ENCODE measurements around the gene PTGS2.
"Not testable (repeated sequence)": the region's sequence is repeated elsewhere in the genome, so short reads cannot be mapped to it uniquely, and the experiment has no call there.

Gene PTGS2

DNA sequence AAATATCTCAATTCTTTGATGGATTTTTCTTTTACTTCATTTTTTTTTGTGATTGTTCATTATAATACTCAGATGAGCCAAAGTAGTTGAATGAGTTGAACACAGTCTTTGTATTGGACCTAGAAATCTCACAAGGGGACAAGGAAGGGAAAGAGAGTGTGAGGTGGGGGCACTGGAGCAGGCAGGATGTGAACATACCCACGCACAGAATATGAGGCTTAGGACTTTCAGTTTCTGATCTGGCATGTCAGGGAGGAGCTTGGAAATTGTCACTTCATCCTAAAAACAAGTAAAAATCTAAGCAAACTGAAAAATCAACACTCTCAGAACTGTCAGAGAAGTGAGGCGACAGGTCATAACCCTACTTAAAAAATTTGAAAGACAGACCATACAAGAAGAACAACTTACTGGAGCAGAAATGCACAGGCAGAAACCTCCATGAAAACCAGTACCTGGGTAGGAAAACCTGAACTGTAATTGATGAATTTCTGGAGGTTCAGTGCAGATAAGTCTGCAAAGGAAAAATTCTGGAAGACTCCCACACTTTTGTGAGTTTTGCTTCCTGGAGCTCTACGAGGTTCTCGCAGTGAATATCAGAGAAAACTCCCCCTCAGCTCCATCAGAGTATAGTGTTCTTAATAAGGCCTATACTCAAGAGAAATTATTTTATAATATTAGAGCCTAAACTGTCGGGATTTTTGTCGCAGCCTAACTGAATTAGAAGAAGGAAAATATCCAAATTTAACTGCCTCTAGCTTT is 3.6 kb upstream of the PTGS2 start:
- Histone ChIP-seq H3K4me3 (ENCODE audit: low read depth in 1 of 2, low read length in 2 of 2) (no peak overlapping the region), H3K9me3 (ENCODE audit: control insufficient read depth in 1 of 2, low read length in 2 of 2) (no peaks in the 10 kb centered on the region), H3K27me3 (ENCODE audit: low read depth, low read length) (no peaks in the 10 kb centered on the region), H3K4me1 (ENCODE audit: control insufficient read depth in 1 of 2, insufficient read depth in 2 of 2, low read length in 2 of 2) (no peaks in the 10 kb centered on the region), H3K27ac (ENCODE audit: low read length) (no peak overlapping the region), H3K36me3 (ENCODE audit: control insufficient read depth in 1 of 2, insufficient read depth in 2 of 2, low read length in 2 of 2) (no peaks in the 10 kb centered on the region)

DNA sequence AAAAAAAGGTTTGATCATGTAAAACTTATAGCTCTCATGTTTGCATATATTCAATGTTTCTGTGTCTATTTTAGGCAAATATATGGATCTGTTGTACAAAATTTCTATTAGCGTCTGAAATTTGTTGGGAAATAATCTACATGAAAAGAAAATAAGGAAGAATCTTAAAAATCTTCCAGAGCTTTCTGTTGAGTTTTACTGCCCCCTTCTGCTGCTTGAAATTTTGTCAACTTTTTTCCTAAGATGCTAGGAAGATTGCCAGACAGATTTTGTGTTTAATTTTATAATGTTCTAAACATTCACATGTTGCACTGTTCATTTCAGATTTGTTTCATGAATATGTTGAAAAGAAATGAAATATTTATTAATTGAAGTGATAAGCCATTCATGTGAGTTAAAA is 2.5 kb upstream of the PTGS2 start:
- Histone ChIP-seq H3K4me3 (ENCODE audit: low read depth in 1 of 2, low read length in 2 of 2) (peak overlapping the region; percentile 5 to 77), H3K9me3 (ENCODE audit: control insufficient read depth in 1 of 2, low read length in 2 of 2) (no peaks in the 10 kb centered on the region), H3K4me1 (ENCODE audit: control insufficient read depth in 1 of 2, insufficient read depth in 2 of 2, low read length in 2 of 2) (peaks cover 0 to 4% of the 10 kb centered on the region in 2 donors), H3K27ac (ENCODE audit: low read length) (peak overlapping the region; percentile 43), H3K36me3 (ENCODE audit: control insufficient read depth in 1 of 2, insufficient read depth in 2 of 2, low read length in 2 of 2) (no peaks in the 10 kb centered on the region), H3K27me3 (ENCODE audit: low read depth, low read length) (no peaks in the 10 kb centered on the region)

DNA sequence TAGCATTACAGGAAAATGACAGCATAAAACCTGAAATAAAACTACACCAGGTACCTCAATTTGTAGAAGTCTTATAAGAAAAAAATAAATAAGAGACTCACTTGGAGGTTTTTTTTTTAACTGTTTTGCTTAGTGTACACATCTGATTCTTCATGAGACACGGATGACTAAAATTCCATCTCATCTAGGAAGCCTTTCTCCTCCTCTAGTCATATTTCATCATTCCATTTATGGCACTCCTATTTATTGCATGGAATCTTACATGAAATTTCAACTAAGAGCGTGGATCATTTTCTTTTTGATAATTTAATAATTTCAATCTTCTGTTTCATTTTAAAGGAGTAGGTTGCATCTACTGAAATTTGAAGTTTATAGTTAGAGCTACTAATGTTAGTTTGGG is 1.6 kb upstream of the PTGS2 start:
- H3K9me3 ChIP-seq (ENCODE audit: control insufficient read depth in 1 of 2, low read length in 2 of 2): no peaks in the 10 kb centered on the region
- H3K27me3 ChIP-seq (ENCODE audit: low read depth, low read length): no peaks in the 10 kb centered on the region
- H3K27ac ChIP-seq (ENCODE audit: low read length): peak overlapping the region; percentile 43
- H3K4me1 ChIP-seq (ENCODE audit: control insufficient read depth in 1 of 2, insufficient read depth in 2 of 2, low read length in 2 of 2): peaks cover 0 to 4% of the 10 kb centered on the region in 2 donors
- peak overlapping the region; percentile 73 to 77 for H3K4me3 ChIP-seq (ENCODE audit: low read depth in 1 of 2, low read length in 2 of 2)
- H3K36me3 ChIP-seq (ENCODE audit: control insufficient read depth in 1 of 2, insufficient read depth in 2 of 2, low read length in 2 of 2): peaks cover 0 to 6% of the 10 kb centered on the region in 2 donors

DNA sequence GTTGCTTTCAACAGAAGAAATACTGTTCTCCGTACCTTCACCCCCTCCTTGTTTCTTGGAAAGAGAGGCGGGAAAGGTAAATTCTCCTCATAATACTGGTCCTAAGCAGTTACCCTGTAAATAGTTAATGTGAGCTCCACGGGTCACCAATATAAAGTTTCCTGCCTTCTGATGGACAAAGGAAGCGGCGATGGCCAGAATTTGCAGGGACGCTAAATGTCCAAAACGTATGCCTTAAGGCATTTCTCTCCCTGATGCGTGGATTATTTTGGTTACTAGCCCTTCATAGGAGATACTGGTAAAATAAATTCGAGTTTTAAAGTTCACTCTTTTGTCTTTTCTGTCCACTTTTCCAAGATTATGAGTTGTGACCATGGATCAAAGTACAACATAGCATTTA is 898 bp upstream of the PTGS2 start:
- Histone ChIP-seq H3K27ac (ENCODE audit: low read length) (peak overlapping the region; percentile 97), H3K4me1 (ENCODE audit: control insufficient read depth in 1 of 2, insufficient read depth in 2 of 2, low read length in 2 of 2) (peaks cover 0 to 4% of the 10 kb centered on the region in 2 donors), H3K9me3 (ENCODE audit: control insufficient read depth in 1 of 2, low read length in 2 of 2) (no peaks in the 10 kb centered on the region), H3K4me3 (ENCODE audit: low read depth in 1 of 2, low read length in 2 of 2) (peak overlapping the region; percentile 73 to 77), H3K36me3 (ENCODE audit: control insufficient read depth in 1 of 2, insufficient read depth in 2 of 2, low read length in 2 of 2) (peaks cover 0 to 6% of the 10 kb centered on the region in 2 donors), H3K27me3 (ENCODE audit: low read depth, low read length) (no peaks in the 10 kb centered on the region)

DNA sequence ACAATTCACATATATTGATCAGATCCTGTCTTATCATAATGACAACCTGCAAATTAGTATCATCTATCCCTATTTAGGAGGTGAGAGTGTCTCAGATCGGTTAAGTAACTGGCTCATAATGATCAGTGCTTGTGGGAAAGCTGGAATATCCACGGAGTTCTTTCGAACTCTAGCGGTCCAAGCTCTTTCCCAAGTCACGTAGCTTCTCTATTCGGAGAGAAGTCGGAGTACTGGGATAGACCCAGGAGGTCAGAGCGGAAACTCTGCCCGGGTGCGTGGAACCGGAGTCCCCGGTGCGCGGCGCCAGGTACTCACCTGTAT is 339 bp downstream of the PTGS2 start:
- peak overlapping the region; percentile 97 for H3K27ac ChIP-seq (ENCODE audit: low read length)
- no peaks in the 10 kb centered on the region for H3K27me3 ChIP-seq (ENCODE audit: low read depth, low read length)
- no peaks in the 10 kb centered on the region for H3K9me3 ChIP-seq (ENCODE audit: control insufficient read depth in 1 of 2, low read length in 2 of 2)
- H3K4me1 ChIP-seq (ENCODE audit: control insufficient read depth in 1 of 2, insufficient read depth in 2 of 2, low read length in 2 of 2): peaks cover 0 to 4% of the 10 kb centered on the region in 2 donors
- H3K4me3 ChIP-seq (ENCODE audit: low read depth in 1 of 2, low read length in 2 of 2): peak overlapping the region; percentile 73 to 77
- peaks cover 7 to 11% of the 10 kb centered on the region in 2 donors for H3K36me3 ChIP-seq (ENCODE audit: control insufficient read depth in 1 of 2, insufficient read depth in 2 of 2, low read length in 2 of 2)

DNA sequence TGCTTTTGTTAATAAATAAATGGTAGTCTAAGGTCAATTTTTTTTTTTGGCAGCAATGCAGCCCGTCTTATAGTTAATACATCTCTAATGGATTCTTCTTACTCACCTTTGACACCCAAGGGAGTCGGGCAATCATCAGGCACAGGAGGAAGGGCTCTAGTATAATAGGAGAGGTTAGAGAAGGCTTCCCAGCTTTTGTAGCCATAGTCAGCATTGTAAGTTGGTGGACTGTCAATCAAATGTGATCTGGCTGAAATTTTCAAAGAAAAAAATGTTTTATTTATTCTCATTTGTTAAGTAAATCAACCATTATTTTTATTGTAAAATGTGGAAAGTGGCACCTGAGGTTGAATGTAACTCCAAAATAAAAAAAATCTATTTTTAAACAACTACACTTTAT is 2.1 kb downstream of the PTGS2 start:
- H3K4me3 ChIP-seq (ENCODE audit: low read depth in 1 of 2, low read length in 2 of 2): peak overlapping the region in 1 of 2 donors; percentile 77
- H3K36me3 ChIP-seq (ENCODE audit: control insufficient read depth in 1 of 2, insufficient read depth in 2 of 2, low read length in 2 of 2): peaks cover 11 to 22% of the 10 kb centered on the region in 2 donors
- no peaks in the 10 kb centered on the region for H3K9me3 ChIP-seq (ENCODE audit: control insufficient read depth in 1 of 2, low read length in 2 of 2)
- no peaks in the 10 kb centered on the region for H3K27me3 ChIP-seq (ENCODE audit: low read depth, low read length)
- H3K27ac ChIP-seq (ENCODE audit: low read length): no peak overlapping the region
- H3K4me1 ChIP-seq (ENCODE audit: control insufficient read depth in 1 of 2, insufficient read depth in 2 of 2, low read length in 2 of 2): peaks cover 0 to 9% of the 10 kb centered on the region in 2 donors

DNA sequence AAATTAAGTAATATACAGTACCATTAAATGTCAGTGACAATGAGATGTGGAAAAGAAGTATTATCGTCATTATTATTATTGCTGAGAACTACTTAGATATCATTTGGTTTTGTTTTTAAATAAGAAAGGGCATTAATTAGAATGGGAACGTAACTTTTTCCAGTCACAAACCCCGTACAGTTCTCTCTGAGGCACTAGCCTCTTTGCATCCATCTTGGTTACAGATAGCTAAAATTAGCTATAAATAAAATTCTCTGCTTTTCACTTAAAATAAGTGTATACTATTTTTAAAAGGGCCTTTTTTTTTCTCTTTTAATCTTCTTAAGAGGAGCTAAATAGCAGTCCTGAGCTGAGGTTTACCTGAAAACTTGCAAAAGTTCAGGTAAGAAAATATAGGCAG is 7.6 kb downstream of the PTGS2 start:
- peaks cover 0 to 10% of the 10 kb centered on the region in 2 donors for H3K4me1 ChIP-seq (ENCODE audit: control insufficient read depth in 1 of 2, insufficient read depth in 2 of 2, low read length in 2 of 2)
- H3K27me3 ChIP-seq (ENCODE audit: low read depth, low read length): no peaks in the 10 kb centered on the region
- no peak overlapping the region for H3K4me3 ChIP-seq (ENCODE audit: low read depth in 1 of 2, low read length in 2 of 2)
- peaks cover 20 to 28% of the 10 kb centered on the region in 2 donors for H3K36me3 ChIP-seq (ENCODE audit: control insufficient read depth in 1 of 2, insufficient read depth in 2 of 2, low read length in 2 of 2)
- H3K9me3 ChIP-seq (ENCODE audit: control insufficient read depth in 1 of 2, low read length in 2 of 2): no peaks in the 10 kb centered on the region
- no peak overlapping the region for H3K27ac ChIP-seq (ENCODE audit: low read length)

DNA sequence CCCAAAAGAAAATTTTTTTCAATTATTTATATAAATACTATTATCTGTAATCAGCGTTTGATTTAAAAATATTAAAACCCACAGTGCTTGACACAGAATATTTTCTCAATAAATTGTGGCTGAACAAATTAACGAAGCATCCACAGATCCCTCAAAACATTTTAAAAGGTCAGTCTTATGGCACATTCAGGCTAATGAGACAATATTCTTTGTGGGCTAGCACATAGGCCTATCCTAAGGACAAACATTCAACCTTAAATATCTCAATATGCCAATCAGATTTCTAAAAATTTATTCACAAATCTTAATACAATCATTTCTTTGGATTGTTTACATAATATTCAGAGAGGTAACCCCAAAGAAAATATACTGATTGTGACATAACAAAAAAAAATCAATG is 8.1 kb downstream of the PTGS2 start:
- peaks cover 20 to 23% of the 10 kb centered on the region in 2 donors for H3K36me3 ChIP-seq (ENCODE audit: control insufficient read depth in 1 of 2, insufficient read depth in 2 of 2, low read length in 2 of 2)
- no peak overlapping the region for H3K4me3 ChIP-seq (ENCODE audit: low read depth in 1 of 2, low read length in 2 of 2)
- H3K27me3 ChIP-seq (ENCODE audit: low read depth, low read length): no peaks in the 10 kb centered on the region
- H3K9me3 ChIP-seq (ENCODE audit: control insufficient read depth in 1 of 2, low read length in 2 of 2): no peaks in the 10 kb centered on the region
- no peak overlapping the region for H3K27ac ChIP-seq (ENCODE audit: low read length)
- H3K4me1 ChIP-seq (ENCODE audit: control insufficient read depth in 1 of 2, insufficient read depth in 2 of 2, low read length in 2 of 2): peaks cover 0 to 10% of the 10 kb centered on the region in 2 donors

DNA sequence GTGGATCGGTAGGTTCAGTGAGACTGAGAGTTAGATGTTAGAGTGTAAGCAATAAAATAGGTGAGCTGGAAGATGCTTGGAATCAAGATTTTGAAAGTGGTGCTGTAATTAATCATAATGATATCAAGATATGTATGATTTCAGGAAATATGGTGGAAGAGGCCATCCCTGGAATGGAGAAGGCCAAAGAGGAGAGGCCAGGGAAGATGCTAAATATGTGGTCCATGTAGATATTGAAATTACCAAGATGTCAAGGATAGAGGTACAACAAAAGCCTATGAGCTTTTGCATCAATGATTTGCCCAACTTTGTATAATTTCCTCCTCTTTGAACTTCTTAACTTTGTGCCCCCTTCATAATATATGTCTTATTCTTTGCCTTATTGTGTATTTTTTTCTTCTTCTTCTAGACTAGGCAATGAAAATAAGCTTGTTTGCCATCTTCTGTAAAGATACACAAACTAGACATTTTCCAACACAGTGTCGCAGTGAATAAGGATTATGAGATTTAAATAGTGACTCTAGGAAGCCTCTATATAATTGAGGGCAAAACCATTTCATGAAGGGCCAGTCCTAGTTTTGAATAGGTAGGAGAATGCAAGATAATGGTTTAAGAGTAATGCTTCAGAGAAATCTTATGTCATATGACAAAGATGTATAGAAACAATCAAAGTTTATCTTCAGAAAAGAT is 8.9 kb downstream of the PTGS2 start:
- no peak overlapping the region for H3K4me3 ChIP-seq (ENCODE audit: low read depth in 1 of 2, low read length in 2 of 2)

DNA sequence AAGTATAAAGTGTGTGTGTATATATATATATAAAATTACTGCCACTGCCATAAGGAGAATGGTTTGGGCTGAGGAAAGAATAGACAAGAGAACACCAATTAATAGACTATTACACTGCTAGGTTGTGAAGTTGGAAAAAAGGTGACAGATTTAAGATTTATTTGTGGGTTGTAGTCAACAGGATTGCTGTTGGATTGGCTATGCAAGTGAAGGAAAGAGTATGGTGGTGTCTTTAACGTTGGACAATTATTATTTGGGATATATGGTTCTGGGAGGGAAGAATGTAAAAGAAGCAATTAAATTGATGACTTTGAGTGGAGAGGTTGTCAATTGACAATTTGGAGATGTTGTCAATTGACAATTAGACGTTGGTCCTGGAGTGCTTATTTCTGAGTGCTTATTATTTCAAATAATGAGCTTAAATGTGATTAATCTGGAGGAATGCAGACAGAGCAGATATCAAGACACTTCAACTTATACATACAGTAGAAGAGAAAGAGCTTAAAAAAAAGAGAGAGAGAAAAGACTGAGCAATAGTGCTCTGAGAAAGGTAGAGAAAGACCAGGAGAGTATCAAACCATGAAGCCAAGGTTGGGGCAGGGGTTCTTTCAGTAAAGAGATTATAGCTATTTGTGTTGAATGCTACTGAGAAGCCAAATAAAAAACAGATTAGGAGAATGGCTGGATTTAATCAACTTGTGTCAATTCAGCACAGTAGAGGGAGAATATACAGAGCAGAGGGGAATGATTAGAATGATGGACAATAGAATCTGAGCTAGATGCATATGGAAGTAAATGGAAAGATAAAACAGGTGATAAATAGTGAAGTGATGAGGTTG is 9.7 kb downstream of the PTGS2 start:
- no peaks in the 10 kb centered on the region for H3K27me3 ChIP-seq (ENCODE audit: low read depth, low read length)
- no peak overlapping the region for H3K4me3 ChIP-seq (ENCODE audit: low read depth in 1 of 2, low read length in 2 of 2)

More for the DNA sequence above, 8.9 kb downstream of the PTGS2 start:
- H3K9me3 ChIP-seq (ENCODE audit: control insufficient read depth in 1 of 2, low read length in 2 of 2): no peaks in the 10 kb centered on the region
- no peak overlapping the region for H3K27ac ChIP-seq (ENCODE audit: low read length)
- peaks cover 20 to 23% of the 10 kb centered on the region in 2 donors for H3K36me3 ChIP-seq (ENCODE audit: control insufficient read depth in 1 of 2, insufficient read depth in 2 of 2, low read length in 2 of 2)
- peaks cover 0 to 10% of the 10 kb centered on the region in 2 donors for H3K4me1 ChIP-seq (ENCODE audit: control insufficient read depth in 1 of 2, insufficient read depth in 2 of 2, low read length in 2 of 2)
- H3K27me3 ChIP-seq (ENCODE audit: low read depth, low read length): no peaks in the 10 kb centered on the region

DNA sequence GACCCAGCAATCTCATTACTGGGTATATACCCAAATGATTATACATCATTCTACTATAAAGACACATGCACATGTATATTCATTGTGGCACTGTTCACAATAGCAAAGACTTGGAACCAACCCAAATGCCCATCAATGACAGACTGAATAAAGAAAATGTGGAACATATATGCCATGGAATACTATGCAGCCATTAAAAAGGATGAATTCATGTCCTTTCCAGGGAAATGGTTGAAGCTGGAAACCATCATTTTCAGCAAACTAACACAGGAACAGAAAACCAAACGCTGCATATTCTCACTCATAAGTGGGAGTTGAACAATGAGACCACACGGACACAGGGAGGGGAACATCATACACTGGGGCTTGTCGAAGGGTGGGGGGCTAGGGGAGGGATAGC is 10.4 kb downstream of the PTGS2 start:
- H3K4me3 ChIP-seq (ENCODE audit: low read depth in 1 of 2, low read length in 2 of 2); H3K9me3 ChIP-seq (ENCODE audit: control insufficient read depth in 1 of 2, low read length in 2 of 2); H3K27me3 ChIP-seq (ENCODE audit: low read depth, low read length); H3K27ac ChIP-seq (ENCODE audit: low read length): not testable (repeated sequence)
- peaks cover 0 to 10% of the 10 kb centered on the region in 2 donors for H3K4me1 ChIP-seq (ENCODE audit: control insufficient read depth in 1 of 2, insufficient read depth in 2 of 2, low read length in 2 of 2)
- H3K36me3 ChIP-seq (ENCODE audit: control insufficient read depth in 1 of 2, insufficient read depth in 2 of 2, low read length in 2 of 2): peaks cover 13 to 16% of the 10 kb centered on the region in 2 donors

More for the DNA sequence above, 9.7 kb downstream of the PTGS2 start:
- Histone ChIP-seq H3K27ac (ENCODE audit: low read length) (no peak overlapping the region), H3K4me1 (ENCODE audit: control insufficient read depth in 1 of 2, insufficient read depth in 2 of 2, low read length in 2 of 2) (peaks cover 0 to 10% of the 10 kb centered on the region in 2 donors), H3K36me3 (ENCODE audit: control insufficient read depth in 1 of 2, insufficient read depth in 2 of 2, low read length in 2 of 2) (peaks cover 16 to 23% of the 10 kb centered on the region in 2 donors), H3K9me3 (ENCODE audit: control insufficient read depth in 1 of 2, low read length in 2 of 2) (no peaks in the 10 kb centered on the region)

All from muscle layer of duodenum (tissue), 2 donors.